Measurements from ENCODE around the gene PYGB.

The PYGB gene

GRCh38 chr20:25248786-25249172 lies 894 bp downstream of the PYGB start:
- peak overlapping the region; percentile 91 for H3K4me3 ChIP-seq (ENCODE audit: low read depth, low read length)
- TF ChIP-seq, protein P1, sequence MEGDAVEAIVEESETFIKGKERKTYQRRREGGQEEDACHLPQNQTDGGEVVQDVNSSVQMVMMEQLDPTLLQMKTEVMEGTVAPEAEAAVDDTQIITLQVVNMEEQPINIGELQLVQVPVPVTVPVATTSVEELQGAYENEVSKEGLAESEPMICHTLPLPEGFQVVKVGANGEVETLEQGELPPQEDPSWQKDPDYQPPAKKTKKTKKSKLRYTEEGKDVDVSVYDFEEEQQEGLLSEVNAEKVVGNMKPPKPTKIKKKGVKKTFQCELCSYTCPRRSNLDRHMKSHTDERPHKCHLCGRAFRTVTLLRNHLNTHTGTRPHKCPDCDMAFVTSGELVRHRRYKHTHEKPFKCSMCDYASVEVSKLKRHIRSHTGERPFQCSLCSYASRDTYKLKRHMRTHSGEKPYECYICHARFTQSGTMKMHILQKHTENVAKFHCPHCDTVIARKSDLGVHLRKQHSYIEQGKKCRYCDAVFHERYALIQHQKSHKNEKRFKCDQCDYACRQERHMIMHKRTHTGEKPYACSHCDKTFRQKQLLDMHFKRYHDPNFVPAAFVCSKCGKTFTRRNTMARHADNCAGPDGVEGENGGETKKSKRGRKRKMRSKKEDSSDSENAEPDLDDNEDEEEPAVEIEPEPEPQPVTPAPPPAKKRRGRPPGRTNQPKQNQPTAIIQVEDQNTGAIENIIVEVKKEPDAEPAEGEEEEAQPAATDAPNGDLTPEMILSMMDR (conservative IDR thresholded peaks at IDR 0.05; ENCODE audit: low read depth, low read length) = no peak
- DNase-seq (ENCODE audit: low read depth) = no peak

- TF ChIP-seq, protein P1 (conservative IDR thresholded peaks at IDR 0.05; ENCODE audit: low read depth, low read length) = no peak
- H3K4me3 ChIP-seq (ENCODE audit: low read depth, low read length) = peak overlapping the region; percentile 91
- DNase-seq (ENCODE audit: low read depth) = peak; percentile 36
Observed at GRCh38 chr20:25249198-25249931, 1.5 kb downstream of the PYGB start.

DNA sequence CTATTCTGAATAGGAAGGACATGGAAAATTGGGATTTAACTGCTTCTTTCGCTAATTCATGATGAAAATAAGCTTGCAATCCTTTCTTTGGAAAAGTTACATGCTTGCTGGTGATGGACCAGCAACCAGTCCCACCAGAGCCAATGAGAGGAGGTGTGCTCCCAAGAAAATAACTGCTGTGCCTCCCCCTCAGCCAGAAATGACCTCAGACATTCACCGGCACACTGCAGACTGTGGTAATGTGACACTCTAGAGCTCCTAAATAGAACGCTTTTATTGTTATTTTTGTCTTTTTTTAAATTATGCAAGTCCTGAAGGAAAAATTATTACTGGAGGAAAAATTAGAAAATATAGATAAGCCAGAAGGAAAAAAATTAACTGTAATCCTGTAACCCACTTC lies 2.6 kb downstream of the PYGB start:
- TF ChIP-seq, protein P1 (conservative IDR thresholded peaks at IDR 0.05; ENCODE audit: low read depth, low read length) = no peak
- peak; percentile 58 for DNase-seq (ENCODE audit: low read depth)
- peak overlapping the region; percentile 51 for H3K4me3 ChIP-seq (ENCODE audit: low read depth, low read length)

- DNase-seq (ENCODE audit: low read depth) = no peak
- H3K4me3 ChIP-seq (ENCODE audit: low read depth, low read length) = peak overlapping the region; percentile 51
- TF ChIP-seq, protein P1 (conservative IDR thresholded peaks at IDR 0.05; ENCODE audit: low read depth, low read length) = no peak
Observed at GRCh38 chr20:25251019-25251418, 3.1 kb downstream of the PYGB start.

DNA sequence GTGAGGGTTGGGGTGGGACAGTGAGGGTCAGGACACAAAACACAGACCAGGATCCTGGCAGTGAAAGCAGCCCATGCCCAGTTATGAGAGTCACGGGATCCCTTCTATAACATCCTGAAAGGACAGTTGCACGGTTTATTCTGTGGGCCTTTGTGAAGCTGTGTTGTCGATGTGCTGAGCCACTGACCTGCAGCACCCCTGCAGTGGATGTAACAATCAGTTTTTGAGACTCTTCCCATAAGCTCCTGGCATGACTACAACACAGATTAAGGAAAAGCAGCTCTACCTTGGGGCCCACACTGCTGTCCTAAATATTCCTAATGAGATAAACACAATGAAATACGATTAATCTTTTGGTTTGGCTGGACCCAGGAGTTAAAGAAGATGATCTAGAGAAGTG lies 3.7 kb downstream of the PYGB start:
- H3K4me3 ChIP-seq (ENCODE audit: low read depth, low read length) = peak overlapping the region; percentile 15
- TF ChIP-seq, protein P1 (conservative IDR thresholded peaks at IDR 0.05; ENCODE audit: low read depth, low read length) = no peak
- DNase-seq (ENCODE audit: low read depth) = peak; percentile 54

DNA sequence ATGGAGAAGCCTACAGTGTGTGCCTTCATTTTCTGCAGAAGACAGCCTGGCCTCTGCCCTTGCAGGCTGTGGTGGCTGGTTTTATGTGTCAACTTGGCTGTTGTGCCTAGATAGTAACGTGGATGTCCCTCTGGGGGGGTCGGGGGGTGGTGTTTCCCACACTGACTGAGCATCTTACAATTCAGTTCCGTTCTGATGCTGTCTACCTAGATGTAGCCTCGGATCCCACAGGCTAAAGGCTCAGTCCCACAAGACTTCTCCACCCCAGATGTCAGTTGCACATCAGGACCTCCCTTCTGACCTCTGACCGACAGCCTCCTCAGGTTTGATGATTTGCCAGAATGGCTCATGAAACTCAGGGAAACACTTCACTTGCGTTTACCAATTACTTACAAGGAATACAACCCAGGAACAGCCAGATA lies 4.4 kb downstream of the PYGB start:
- no peak for DNase-seq (ENCODE audit: low read depth)
- H3K4me3 ChIP-seq (ENCODE audit: low read depth, low read length) = no peak overlapping the region
- TF ChIP-seq, protein P1 (conservative IDR thresholded peaks at IDR 0.05; ENCODE audit: low read depth, low read length) = no peak
